Measurements from ENCODE around the gene FAM174C. TPM values are rescaled to one million over a fixed set of nuclear protein-coding genes. Genes with fewer than 3 reads are reported as not detected.

The FAM174C gene
- polyA plus RNA-seq, 1 of the 3 experiments (the other 2 are of a cell fraction) = 78.0 TPM

DNA sequence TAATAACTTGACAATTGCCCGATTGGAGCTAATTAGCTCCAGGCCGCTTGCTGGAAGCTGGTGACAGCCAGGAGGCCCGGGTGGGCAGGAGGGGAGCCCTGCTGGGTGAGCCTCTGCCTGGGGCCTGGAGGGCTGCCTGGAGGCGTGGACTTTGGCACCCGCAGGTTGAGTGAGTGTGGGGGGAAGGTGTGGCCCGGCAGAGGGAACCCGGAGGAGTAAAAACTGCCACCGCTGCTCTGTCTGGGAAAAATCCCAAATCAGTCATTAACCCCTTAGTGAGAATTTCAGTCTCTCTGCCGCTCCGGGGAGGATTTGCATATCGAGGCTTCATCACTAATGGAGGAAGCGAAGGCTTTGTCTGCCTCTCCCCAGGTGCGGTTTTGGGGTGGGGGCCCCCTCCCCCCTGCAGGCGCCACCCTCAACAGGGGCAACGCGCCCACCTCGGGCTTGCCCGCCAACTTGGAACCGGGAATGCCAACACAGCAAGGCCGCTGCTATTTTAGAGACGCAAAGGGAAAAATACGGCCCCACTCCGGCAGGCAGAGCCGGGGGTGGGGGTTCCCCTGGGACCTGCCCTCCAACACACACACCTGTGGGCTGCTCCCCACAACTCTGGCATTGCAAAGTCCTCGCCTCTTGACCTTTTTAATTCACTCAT lies 16.6 kb downstream of the FAM174C start:
- Histone ChIP-seq H3K4me2 (no peak overlapping the region), H2AFZ (ENCODE audit: low read depth) (no peak overlapping the region), H3F3A (replicated peaks; ENCODE audit: insufficient read depth) (no peaks in the 10 kb centered on the region), H3K9me2 (no peaks in the 10 kb centered on the region), H3K4me3 (ENCODE audit: low read depth in 2 of 2, low read length in 1 of 2) (no peak overlapping the region), H3K9me3 (no peaks in the 10 kb centered on the region), H3K36me3 (replicated peaks in 1 of 2; ENCODE audit: control insufficient read depth in 1 of 2, insufficient read depth in 2 of 2, low read length in 1 of 2) (no peaks in the 10 kb centered on the region), H4K20me1 (ENCODE audit: insufficient read depth) (no peaks in the 10 kb centered on the region), H3K27me3 (ENCODE audit: insufficient read depth) (no peaks in the 10 kb centered on the region), H3K27ac (ENCODE audit: low read depth in 2 of 2, low read length in 1 of 2) (no peak overlapping the region), H3K4me1 (ENCODE audit: control insufficient read depth in 1 of 2, insufficient read depth in 2 of 2, low read depth in 1 of 2, low read length in 1 of 2) (peaks cover 0 to 8% of the 10 kb centered on the region in 2 experiments; a peak in 1 of 4 replicates), H3K9ac (no peak overlapping the region), H3K79me2 (ENCODE audit: insufficient read depth) (no peaks in the 10 kb centered on the region)
- DNase-seq = no peak
- 77% methylated on average over 21 of the region's 25 CpGs for WGBS (ENCODE audit: low lambda C conversion rate)
- CTCF ChIA-PET = interaction anchor here (0.6 to 1.4 kb wide), 4 partner anchors 24 to 71 kb away, joined by 3 to 5 read pairs (median 4); no protein-coding TSS in a partner anchor
- TF ChIP-seq, protein P1, sequence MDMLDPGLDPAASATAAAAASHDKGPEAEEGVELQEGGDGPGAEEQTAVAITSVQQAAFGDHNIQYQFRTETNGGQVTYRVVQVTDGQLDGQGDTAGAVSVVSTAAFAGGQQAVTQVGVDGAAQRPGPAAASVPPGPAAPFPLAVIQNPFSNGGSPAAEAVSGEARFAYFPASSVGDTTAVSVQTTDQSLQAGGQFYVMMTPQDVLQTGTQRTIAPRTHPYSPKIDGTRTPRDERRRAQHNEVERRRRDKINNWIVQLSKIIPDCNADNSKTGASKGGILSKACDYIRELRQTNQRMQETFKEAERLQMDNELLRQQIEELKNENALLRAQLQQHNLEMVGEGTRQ (IDR thresholded peaks at IDR 0.05; ENCODE audit: borderline replicate concordance, low read depth, low read length) = no peak
- no peak for TF ChIP-seq RAD21 (IDR thresholded peaks at IDR 0.05; ENCODE audit: low read length)
- TF ChIP-seq RCOR1 (IDR thresholded peaks at IDR 0.05; ENCODE audit: low read length) = no peak
- no peak for TF ChIP-seq JUND (IDR thresholded peaks at IDR 0.05)
- POLR2A ChIA-PET = no interaction called here

DNA sequence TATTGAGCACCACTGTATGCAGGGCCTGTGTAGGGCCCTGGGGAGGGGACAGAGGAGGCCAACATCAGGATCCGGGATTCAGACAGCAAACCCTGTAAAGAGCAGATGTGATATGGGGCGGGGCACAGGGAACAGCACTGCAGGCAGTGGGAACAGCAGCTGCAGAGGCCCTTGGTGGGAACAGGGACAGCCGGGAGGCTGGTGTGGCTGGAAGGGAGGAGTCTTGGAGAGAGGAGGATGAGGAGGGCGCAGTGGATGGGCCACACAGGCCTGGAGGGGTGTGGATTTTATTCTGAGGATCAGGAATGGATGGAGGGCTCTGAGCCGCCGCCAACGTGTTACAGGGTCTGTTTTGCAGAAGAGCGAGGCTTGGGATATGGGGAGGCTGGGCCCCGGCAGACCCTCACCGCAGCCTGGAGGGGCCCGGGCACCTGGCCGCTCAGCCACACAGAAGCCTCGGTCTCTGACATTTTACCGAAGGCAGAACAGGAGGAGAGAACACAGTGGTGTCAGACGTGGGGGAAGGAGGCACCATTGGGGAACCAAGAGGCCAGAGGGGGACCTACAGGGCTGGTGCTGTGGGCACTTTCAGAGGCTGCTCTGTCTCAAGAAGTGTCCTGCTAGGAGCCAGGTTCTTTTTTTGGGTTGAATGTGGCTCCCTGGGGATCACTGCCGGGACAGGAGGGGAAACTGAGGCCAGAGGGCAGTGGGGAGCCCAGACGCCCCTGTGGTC lies 17.3 kb downstream of the FAM174C start:
- Histone ChIP-seq H3K4me1 (ENCODE audit: control insufficient read depth in 1 of 2, insufficient read depth in 2 of 2, low read depth in 1 of 2, low read length in 1 of 2) (peaks cover 0 to 7% of the 10 kb centered on the region in 2 experiments; a peak in 1 of 4 replicates), H3K9me2 (no peaks in the 10 kb centered on the region), H3K79me2 (ENCODE audit: insufficient read depth) (no peaks in the 10 kb centered on the region), H3K4me2 (no peak overlapping the region), H4K20me1 (ENCODE audit: insufficient read depth) (no peaks in the 10 kb centered on the region), H3K36me3 (replicated peaks in 1 of 2; ENCODE audit: control insufficient read depth in 1 of 2, insufficient read depth in 2 of 2, low read length in 1 of 2) (no peaks in the 10 kb centered on the region), H3K4me3 (ENCODE audit: low read depth in 2 of 2, low read length in 1 of 2) (no peak overlapping the region), H3F3A (replicated peaks; ENCODE audit: insufficient read depth) (no peaks in the 10 kb centered on the region), H3K27ac (ENCODE audit: low read depth in 2 of 2, low read length in 1 of 2) (no peak overlapping the region), H3K9me3 (no peaks in the 10 kb centered on the region), H2AFZ (ENCODE audit: low read depth) (no peak overlapping the region), H3K27me3 (ENCODE audit: insufficient read depth) (no peaks in the 10 kb centered on the region), H3K9ac (no peak overlapping the region)
- DNase-seq = no peak
- TF ChIP-seq POLR2AphosphoS5 (IDR thresholded peaks at IDR 0.05; ENCODE audit: low read depth, low read length) = no peak
- TF ChIP-seq SIN3A (IDR thresholded peaks at IDR 0.05; ENCODE audit: borderline replicate concordance, low read depth, low read length) = no peak
- TF ChIP-seq SMC3 (IDR thresholded peaks at IDR 0.05; ENCODE audit: low read depth, low read length) = no peak
- TF ChIP-seq NFIC (IDR thresholded peaks at IDR 0.05; ENCODE audit: borderline replicate concordance) = no peak
- TF ChIP-seq RXRA (IDR thresholded peaks at IDR 0.05; ENCODE audit: borderline replicate concordance, low read depth) = no peak
- no peak for TF ChIP-seq MEF2A (IDR thresholded peaks at IDR 0.05; ENCODE audit: borderline replicate concordance, low read depth)
- TF ChIP-seq, protein P2, sequence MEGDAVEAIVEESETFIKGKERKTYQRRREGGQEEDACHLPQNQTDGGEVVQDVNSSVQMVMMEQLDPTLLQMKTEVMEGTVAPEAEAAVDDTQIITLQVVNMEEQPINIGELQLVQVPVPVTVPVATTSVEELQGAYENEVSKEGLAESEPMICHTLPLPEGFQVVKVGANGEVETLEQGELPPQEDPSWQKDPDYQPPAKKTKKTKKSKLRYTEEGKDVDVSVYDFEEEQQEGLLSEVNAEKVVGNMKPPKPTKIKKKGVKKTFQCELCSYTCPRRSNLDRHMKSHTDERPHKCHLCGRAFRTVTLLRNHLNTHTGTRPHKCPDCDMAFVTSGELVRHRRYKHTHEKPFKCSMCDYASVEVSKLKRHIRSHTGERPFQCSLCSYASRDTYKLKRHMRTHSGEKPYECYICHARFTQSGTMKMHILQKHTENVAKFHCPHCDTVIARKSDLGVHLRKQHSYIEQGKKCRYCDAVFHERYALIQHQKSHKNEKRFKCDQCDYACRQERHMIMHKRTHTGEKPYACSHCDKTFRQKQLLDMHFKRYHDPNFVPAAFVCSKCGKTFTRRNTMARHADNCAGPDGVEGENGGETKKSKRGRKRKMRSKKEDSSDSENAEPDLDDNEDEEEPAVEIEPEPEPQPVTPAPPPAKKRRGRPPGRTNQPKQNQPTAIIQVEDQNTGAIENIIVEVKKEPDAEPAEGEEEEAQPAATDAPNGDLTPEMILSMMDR (IDR thresholded peaks at IDR 0.05) = no peak
- no peak for TF ChIP-seq FOXM1 (IDR thresholded peaks at IDR 0.05; ENCODE audit: low read depth)
- no peak for TF ChIP-seq TCF12 (IDR thresholded peaks at IDR 0.05)
- TF ChIP-seq, protein P3, sequence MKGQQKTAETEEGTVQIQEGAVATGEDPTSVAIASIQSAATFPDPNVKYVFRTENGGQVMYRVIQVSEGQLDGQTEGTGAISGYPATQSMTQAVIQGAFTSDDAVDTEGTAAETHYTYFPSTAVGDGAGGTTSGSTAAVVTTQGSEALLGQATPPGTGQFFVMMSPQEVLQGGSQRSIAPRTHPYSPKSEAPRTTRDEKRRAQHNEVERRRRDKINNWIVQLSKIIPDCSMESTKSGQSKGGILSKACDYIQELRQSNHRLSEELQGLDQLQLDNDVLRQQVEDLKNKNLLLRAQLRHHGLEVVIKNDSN (IDR thresholded peaks at IDR 0.05; ENCODE audit: borderline replicate concordance, low read depth) = no peak
- TF ChIP-seq EP300 (IDR thresholded peaks at IDR 0.05; ENCODE audit: borderline replicate concordance in 1 of 2, low read depth in 1 of 2, low read length in 1 of 2) = no peak
- TF ChIP-seq, protein P4, sequence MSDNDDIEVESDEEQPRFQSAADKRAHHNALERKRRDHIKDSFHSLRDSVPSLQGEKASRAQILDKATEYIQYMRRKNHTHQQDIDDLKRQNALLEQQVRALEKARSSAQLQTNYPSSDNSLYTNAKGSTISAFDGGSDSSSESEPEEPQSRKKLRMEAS (IDR thresholded peaks at IDR 0.05; ENCODE audit: low read depth) = no peak
- TF ChIP-seq GABPA (IDR thresholded peaks at IDR 0.05; ENCODE audit: low read depth) = no peak
- no peak for TF ChIP-seq TAF1 (IDR thresholded peaks at IDR 0.05; ENCODE audit: borderline replicate concordance, low read depth, low read length)
- TF ChIP-seq, protein P5, sequence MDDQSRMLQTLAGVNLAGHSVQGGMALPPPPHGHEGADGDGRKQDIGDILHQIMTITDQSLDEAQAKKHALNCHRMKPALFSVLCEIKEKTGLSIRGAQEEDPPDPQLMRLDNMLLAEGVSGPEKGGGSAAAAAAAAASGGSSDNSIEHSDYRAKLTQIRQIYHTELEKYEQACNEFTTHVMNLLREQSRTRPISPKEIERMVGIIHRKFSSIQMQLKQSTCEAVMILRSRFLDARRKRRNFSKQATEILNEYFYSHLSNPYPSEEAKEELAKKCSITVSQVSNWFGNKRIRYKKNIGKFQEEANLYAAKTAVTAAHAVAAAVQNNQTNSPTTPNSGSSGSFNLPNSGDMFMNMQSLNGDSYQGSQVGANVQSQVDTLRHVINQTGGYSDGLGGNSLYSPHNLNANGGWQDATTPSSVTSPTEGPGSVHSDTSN (IDR thresholded peaks at IDR 0.05) = no peak
- TF ChIP-seq ELF1 (IDR thresholded peaks at IDR 0.05) = no peak
- TF ChIP-seq RFX5 (IDR thresholded peaks at IDR 0.05; ENCODE audit: low read length) = no peak
- TF ChIP-seq, protein P1 (IDR thresholded peaks at IDR 0.05; ENCODE audit: borderline replicate concordance, low read depth, low read length) = no peak
- no peak for TF ChIP-seq GATA2 (CRISPR knock-in tag; IDR thresholded peaks at IDR 0.05)
- 86% methylated on average over 16 of the region's 17 CpGs for WGBS (ENCODE audit: low lambda C conversion rate)
- ChIA-PET CTCF (no interaction called here), POLR2A (no interaction called here)

Measured in SK-N-SH (cell line).